HepG2 (cell line): ENCODE measurements around the gene CD34. TPM values are rescaled to one million over a fixed set of nuclear protein-coding genes. Genes with fewer than 3 reads are reported as not detected.
A peak's percentile ranks its signal among the peaks of the same experiment; 100 is the strongest.

ENCODE experiments used
- ATAC-seq: fragments of 200-7000 bp; cut with Tn5 transposase; 3 replicates; pipeline ENCODE4 v1.9.1; 2020; ENCODE audit warnings: mild to moderate bottlenecking, moderate library complexity
- BruUV-seq: library from RNA; stranded (reverse); fragments of 400-500 nt; replicated peaks from 2 replicates; lab custom pipeline; 2021; lab: Mats Ljungman, UMichigan
- CTCF ChIA-PET: fragments of 300-600 bp; formaldehyde crosslinking; extraction: SDS; loops from one replicate; lab custom pipeline; 2021; ENCODE audit warnings: low total read pairs, inconsistent platforms, low intra/inter-chr PET ratio; lab: Yijun Ruan, JAX
- POLR2A ChIA-PET: fragments of 350-600 bp; sonication (Branson Sonifier 250); formaldehyde crosslinking; loops from one replicate; lab custom pipeline; 2020; ENCODE audit warnings: antibody characterized with exemption, inconsistent platforms; lab: Yijun Ruan, JAX
- DNase-seq: peaks from one replicate; pipeline ENCODE4 v3.0.0-alpha.2; 2015; ENCODE audit warnings: low spot score
- FAIRE-seq: peaks from 3 replicates; lab custom pipeline; 2011; peaks lifted over from hg19 to GRCh38; lab: Jason Lieb, UNC
- H2AFZ ChIP-seq: one replicate; pipeline ENCODE4 v1.6.1; 2011; ENCODE audit warnings: low read length, inconsistent platforms
- H3K27ac ChIP-seq: fragments of 300-600 bp; 3 replicates; pipeline ENCODE4 v1.8.0; 2011; ENCODE audit warnings: mixed run types, mild to moderate bottlenecking, mixed read lengths, low read length, inconsistent platforms; ENCODE audit not compliant: insufficient read depth; ENCODE audit errors: extremely low read length
- H3K27me3 ChIP-seq, 2 experiments: fragments of 200-600 bp in 1 of 2; 2 replicates in 1 of 2; 3 replicates in 1 of 2; pipeline versions ENCODE4 v1.6.0 to v1.8.0; 2011; ENCODE audit warnings: low read length in 2 of 2, mild to moderate bottlenecking in 2 of 2, moderate library complexity in 2 of 2, inconsistent platforms in 1 of 2; ENCODE audit not compliant: insufficient read depth in 2 of 2, control insufficient read depth in 1 of 2
- H3K36me3 ChIP-seq, 2 experiments: fragments of 200-600 bp in 1 of 2; replicated peaks in 1 of 2; 2 replicates in 1 of 2; 3 replicates in 1 of 2; pipeline versions ENCODE4 v1.5.1 to v1.8.0; 2011; ENCODE audit warnings: low read length in 2 of 2, inconsistent platforms in 1 of 2; ENCODE audit not compliant: insufficient read depth in 2 of 2, control insufficient read depth in 1 of 2
- H3K4me1 ChIP-seq: 2 replicates; pipeline ENCODE4 v1.5.1; 2012; ENCODE audit warnings: low read length, inconsistent platforms; ENCODE audit not compliant: insufficient read depth
- H3K4me2 ChIP-seq: 2 replicates; pipeline ENCODE4 v1.6.0; 2011; ENCODE audit warnings: low read depth, low read length, inconsistent platforms
- H3K4me3 ChIP-seq, 3 experiments: fragments of 200-600 bp in 1 of 3; sonication (generic), shearing (Covaris generic) in 1 of 3; replicated peaks in 1 of 3; 2 replicates each; pipeline ENCODE4 v1.5.1; 2011 to 2016; ENCODE audit warnings: low read length in 3 of 3, inconsistent platforms in 2 of 3, low read depth in 2 of 3, mild to moderate bottlenecking in 2 of 3, control low read depth in 1 of 3, mixed read lengths in 1 of 3; ENCODE audit not compliant: insufficient read depth in 1 of 3
- H3K79me2 ChIP-seq: one replicate; pipeline ENCODE4 v1.6.1; 2011; ENCODE audit warnings: low read length, inconsistent platforms; ENCODE audit not compliant: insufficient read depth
- H3K9ac ChIP-seq: 2 replicates; pipeline ENCODE4 v1.6.0; 2011; ENCODE audit warnings: mild to moderate bottlenecking, low read depth, low read length, inconsistent platforms; ENCODE audit not compliant: insufficient read depth
- H3K9me3 ChIP-seq: 2 replicates; pipeline ENCODE4 v1.5.1; 2012; ENCODE audit warnings: mild to moderate bottlenecking, low read length
- H4K20me1 ChIP-seq: 2 replicates; pipeline ENCODE4 v1.6.0; 2011; ENCODE audit warnings: inconsistent platforms, mild to moderate bottlenecking, low read length, moderate library complexity; ENCODE audit not compliant: insufficient read depth
- CEBPB ChIP-seq: IDR thresholded peaks from 2 replicates; pipeline ENCODE4 v1.6.1; 2011; ENCODE audit warnings: low read depth, low read length, improper control_type of control experiment, borderline replicate concordance
- GABPA ChIP-seq, 2 experiments: IDR thresholded peaks; 2 replicates each; pipeline ENCODE4 v1.6.1; 2011 to 2016; ENCODE audit warnings: low read depth in 2 of 2, low read length in 1 of 2, missing biosample characterization in 1 of 2, missing genetic modification characterization in 1 of 2
- HOMEZ ChIP-seq: IDR thresholded peaks from 2 replicates; pipeline ENCODE4 v1.6.1; 2016; ENCODE audit warnings: low read depth
- TERF1 ChIP-seq: sonication (generic); formaldehyde crosslinking; IDR thresholded peaks from 2 replicates; pipeline ENCODE4 v1.8.0; 2022; ENCODE audit warnings: mild to moderate bottlenecking, missing genetic modification reagents, moderate library complexity
- WIZ ChIP-seq: sonication (generic); formaldehyde crosslinking; IDR thresholded peaks from 2 replicates; pipeline ENCODE4 v1.5.1; 2020; ENCODE audit warnings: mild to moderate bottlenecking, missing genetic modification reagents
- ZBTB20 ChIP-seq: sonication (generic); formaldehyde crosslinking; IDR thresholded peaks from 2 replicates; pipeline ENCODE4 v1.8.1; 2023; ENCODE audit warnings: missing genetic modification reagents, low read depth, mild to moderate bottlenecking, borderline replicate concordance
- ZKSCAN1 ChIP-seq: fragments of 150-350 bp; IDR thresholded peaks from 2 replicates; pipeline ENCODE4 v1.6.1; 2014; ENCODE audit warnings: low read length
- ZNF136 ChIP-seq: sonication (generic); formaldehyde crosslinking; IDR thresholded peaks from 2 replicates; pipeline ENCODE4 v1.8.1; 2022; ENCODE audit warnings: low read depth, mild to moderate bottlenecking, moderate library complexity, missing genetic modification reagents
- ZNF260 ChIP-seq: sonication (generic); formaldehyde crosslinking; IDR thresholded peaks from 2 replicates; pipeline ENCODE4 v1.4.0; 2020; ENCODE audit warnings: missing genetic modification reagents, low read depth, mild to moderate bottlenecking, borderline replicate concordance
- WGBS: methylation state at CpG from one replicate; pipeline ENCODE4 v1.1.6; 2017; ENCODE audit warnings: low lambda C conversion rate; 5-methylcytosine and 5-hydroxymethylcytosine counted together
- in situ Hi-C: cut with HindIII; loops from 2 replicates; pipeline ENCODE4 v1.10.0; 2017; ENCODE audit warnings: low pct_unique_long_range_greater_than_20kb; ENCODE audit not compliant: extremely low pct_ligation_motif_present
- intact Hi-C: fragments of 100-400 bp; cut with micrococcal nuclease; formaldehyde crosslinking; loops from one replicate; pipeline ENCODE4 v1.10.0; 2022; ENCODE audit not compliant: unreplicated experiment
- polyA plus RNA-seq, 8 experiments: library from polyadenylated mRNA; depleted of rRNA in 3 of 8; stranded (reverse) in 7 of 8; unstranded in 1 of 8; fragments of >200 nt; fragmentation: Illumina TruSeq in 4 of 8; extraction: Trizol in 4 of 8; gene quantifications; 2 replicates each; pipeline versions ENCODE4 v1.2.1 to v1.2.3, GENCODE V29; 2011 to 2016; ENCODE audit warnings: low read depth in 4 of 8, missing spikeins in 1 of 8, mixed read lengths in 1 of 8; ENCODE audit not compliant: insufficient read depth in 1 of 8
- total RNA-seq, 5 experiments: library from RNA; depleted of rRNA; stranded (reverse); fragments of >200 nt; fragmentation: Illumina TruSeq; extraction: Trizol; gene quantifications; 2 replicates each; pipeline ENCODE4 v1.2.3, GENCODE V29; 2016; ENCODE audit warnings: low read depth in 1 of 5
- TF ChIP-seq, protein P1 (sequence below): sonication (generic); formaldehyde crosslinking; IDR thresholded peaks from 2 replicates; pipeline ENCODE4 v1.4.0; 2020; ENCODE audit warnings: missing genetic modification reagents
- TF ChIP-seq, protein P2 (sequence below): sonication (generic); formaldehyde crosslinking; IDR thresholded peaks from 2 replicates; pipeline ENCODE4 v1.4.0; 2020; ENCODE audit warnings: missing genetic modification reagents

Gene CD34
- total and polyA plus RNA-seq, 2 of the 13 experiments (the other 11 are each of a cell fraction or from before 2014, with no cell fraction given) = not detected

DNA sequence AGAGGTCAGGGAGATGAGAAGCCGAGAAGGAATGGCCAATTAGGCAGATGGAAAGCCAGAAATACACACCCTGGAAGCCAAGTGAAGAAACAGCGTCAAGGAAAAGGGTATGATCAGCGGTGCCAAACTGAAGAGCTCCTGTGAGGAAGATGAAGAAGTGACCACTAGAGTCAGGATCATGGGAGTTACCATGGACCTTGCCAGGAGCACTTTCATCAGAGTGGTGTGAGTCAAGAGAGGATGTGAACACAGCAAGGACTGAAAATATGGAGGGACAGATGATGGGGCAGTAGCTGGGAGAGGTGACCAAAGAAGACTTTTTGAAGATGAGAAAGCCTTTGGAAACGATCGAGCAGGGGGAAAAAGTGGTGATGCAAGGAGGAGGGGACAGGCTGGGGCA, 50.4 kb downstream of the CD34 start:
- H3K36me3 ChIP-seq = peaks cover 0 to 5% of the 10 kb centered on the region in 2 experiments; a peak in 3 of 5 replicates
- no TSS peak for BruUV-seq
- TF ChIP-seq WIZ (CRISPR knock-in tag) (no peak), ZNF260 (CRISPR knock-in tag) (no peak), ZKSCAN1 (no peak), TERF1 (no peak)
- TF ChIP-seq, protein P1, sequence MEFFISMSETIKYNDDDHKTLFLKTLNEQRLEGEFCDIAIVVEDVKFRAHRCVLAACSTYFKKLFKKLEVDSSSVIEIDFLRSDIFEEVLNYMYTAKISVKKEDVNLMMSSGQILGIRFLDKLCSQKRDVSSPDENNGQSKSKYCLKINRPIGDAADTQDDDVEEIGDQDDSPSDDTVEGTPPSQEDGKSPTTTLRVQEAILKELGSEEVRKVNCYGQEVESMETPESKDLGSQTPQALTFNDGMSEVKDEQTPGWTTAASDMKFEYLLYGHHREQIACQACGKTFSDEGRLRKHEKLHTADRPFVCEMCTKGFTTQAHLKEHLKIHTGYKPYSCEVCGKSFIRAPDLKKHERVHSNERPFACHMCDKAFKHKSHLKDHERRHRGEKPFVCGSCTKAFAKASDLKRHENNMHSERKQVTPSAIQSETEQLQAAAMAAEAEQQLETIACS (CRISPR knock-in tag) = no peak
- no peaks in the 10 kb centered on the region for H3K9me3 ChIP-seq
- no peak overlapping the region for H3K9ac ChIP-seq
- FAIRE-seq = no peak
- no peak for DNase-seq
- no peak overlapping the region for H3K27ac ChIP-seq
- no peaks in the 10 kb centered on the region for H4K20me1 ChIP-seq
- ChIA-PET POLR2A (no interaction called here), CTCF (no interaction called here)
- no peaks in the 10 kb centered on the region for H3K27me3 ChIP-seq
- in situ Hi-C loops (no loop called here), intact Hi-C loops (no loop called here)
- WGBS = 91% methylated on average over 5 of the region's 5 CpGs
- ATAC-seq = no peak
- no peak overlapping the region for H2AFZ ChIP-seq
- no peak overlapping the region for H3K4me2 ChIP-seq
- no peaks in the 10 kb centered on the region for H3K79me2 ChIP-seq
- H3K4me3 ChIP-seq = no peak overlapping the region
- H3K4me1 ChIP-seq = peaks cover 26% of the 10 kb centered on the region

DNA sequence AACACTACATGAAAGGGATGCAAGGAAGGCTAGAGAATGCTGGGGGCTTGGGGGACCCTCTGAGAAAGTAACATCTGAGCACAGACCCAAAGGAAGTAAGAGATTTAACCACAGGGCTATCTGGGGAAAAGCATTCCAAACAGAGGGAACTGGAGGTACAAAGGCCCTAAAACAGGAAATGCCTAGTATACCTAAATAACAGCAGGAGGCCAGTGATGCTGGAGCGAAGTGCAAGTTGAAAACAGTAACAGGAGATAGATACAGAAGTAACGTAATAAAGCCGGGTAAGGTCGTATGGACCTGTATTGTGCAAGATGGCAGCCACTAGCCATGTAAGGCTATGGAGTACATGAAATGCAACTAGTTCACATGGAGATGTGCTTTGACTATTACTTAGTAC, 52.1 kb downstream of the CD34 start:
- intact Hi-C loops = no loop called here
- peak; percentile 17 for DNase-seq
- peak; percentile 39; the same call in 1 of the 2 replicates for TF ChIP-seq CEBPB
- peak; percentile 79; the same call in 1 of the 2 replicates for TF ChIP-seq HOMEZ
- TF ChIP-seq GABPA (IDR thresholded peaks at IDR 0.05; ENCODE audit: low read depth, low read length) = no peak
- TF ChIP-seq GABPA (CRISPR knock-in tag; IDR thresholded peaks at IDR 0.05; ENCODE audit: low read depth) = peak; percentile 27; the same call in 1 of the 2 replicates
- no peak for TF ChIP-seq ZBTB20 (CRISPR knock-in tag)
- TF ChIP-seq ZNF136 (CRISPR knock-in tag) = no peak
- TF ChIP-seq, protein P2, sequence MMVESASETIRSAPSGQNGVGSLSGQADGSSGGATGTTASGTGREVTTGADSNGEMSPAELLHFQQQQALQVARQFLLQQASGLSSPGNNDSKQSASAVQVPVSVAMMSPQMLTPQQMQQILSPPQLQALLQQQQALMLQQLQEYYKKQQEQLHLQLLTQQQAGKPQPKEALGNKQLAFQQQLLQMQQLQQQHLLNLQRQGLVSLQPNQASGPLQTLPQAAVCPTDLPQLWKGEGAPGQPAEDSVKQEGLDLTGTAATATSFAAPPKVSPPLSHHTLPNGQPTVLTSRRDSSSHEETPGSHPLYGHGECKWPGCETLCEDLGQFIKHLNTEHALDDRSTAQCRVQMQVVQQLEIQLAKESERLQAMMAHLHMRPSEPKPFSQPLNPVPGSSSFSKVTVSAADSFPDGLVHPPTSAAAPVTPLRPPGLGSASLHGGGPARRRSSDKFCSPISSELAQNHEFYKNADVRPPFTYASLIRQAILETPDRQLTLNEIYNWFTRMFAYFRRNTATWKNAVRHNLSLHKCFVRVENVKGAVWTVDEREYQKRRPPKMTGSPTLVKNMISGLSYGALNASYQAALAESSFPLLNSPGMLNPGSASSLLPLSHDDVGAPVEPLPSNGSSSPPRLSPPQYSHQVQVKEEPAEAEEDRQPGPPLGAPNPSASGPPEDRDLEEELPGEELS (CRISPR knock-in tag) = peak; percentile 32; the same call in 1 of the 2 replicates

More for the DNA sequence above, 52.1 kb downstream of the CD34 start:
- BruUV-seq = no TSS peak
- no peak overlapping the region for H2AFZ ChIP-seq
- no peaks in the 10 kb centered on the region for H4K20me1 ChIP-seq
- H3K4me2 ChIP-seq = peak overlapping the region; percentile 15; the same call in 1 of the 2 replicates
- ChIA-PET CTCF (no interaction called here), POLR2A (no interaction called here)
- H3K4me3 ChIP-seq = no peak overlapping the region
- FAIRE-seq (no peak), ATAC-seq (peak; percentile 41; the same call in 2 of the 3 replicates)
- no peak overlapping the region for H3K9ac ChIP-seq
- H3K27ac ChIP-seq = no peak overlapping the region
- H3K9me3 ChIP-seq = no peaks in the 10 kb centered on the region
- peaks cover 26% of the 10 kb centered on the region for H3K4me1 ChIP-seq
- H3K79me2 ChIP-seq = no peaks in the 10 kb centered on the region
- WGBS = 78% methylated on average over 4 of the region's 4 CpGs
- peaks cover 0 to 5% of the 10 kb centered on the region in 2 experiments; a peak in 3 of 5 replicates for H3K36me3 ChIP-seq
- in situ Hi-C loops = no loop called here
- H3K27me3 ChIP-seq = no peaks in the 10 kb centered on the region
